SK-N-SH (cell line): ENCODE measurements around the gene IDE. TPM values are rescaled to one million over a fixed set of nuclear protein-coding genes. Genes with fewer than 3 reads are reported as not detected.

ENCODE experiments used
- CTCF ChIA-PET: fragments of 300-600, 350-600 bp; formaldehyde crosslinking; extraction: SDS; loops from one replicate; lab custom pipeline; 2021; lab: Yijun Ruan, JAX
- POLR2A ChIA-PET: fragments of 350-600 bp; sonication (Branson Sonifier 250); formaldehyde crosslinking; extraction: SDS; loops from one replicate; lab custom pipeline; 2020; ENCODE audit warnings: antibody characterized with exemption, inconsistent platforms; lab: Yijun Ruan, JAX
- DNase-seq: peaks from one replicate; pipeline ENCODE4 v3.0.0; 2012
- H2AFZ ChIP-seq: fragments of 200-600 bp; sonication (generic); 2 replicates; pipeline ENCODE4 v1.8.1; 2016; ENCODE audit warnings: antibody characterized with exemption, mild to moderate bottlenecking, low read depth
- H3F3A ChIP-seq: fragments of 200-600 bp; sonication (generic); replicated peaks from 2 replicates; pipeline ENCODE3; 2016; ENCODE audit warnings: antibody characterized with exemption, mild to moderate bottlenecking; ENCODE audit not compliant: insufficient read depth
- H3K27ac ChIP-seq, 2 experiments: fragments of 200-500 bp in 1 of 2; fragments of 200-600 bp in 1 of 2; sonication (Bioruptor generic) in 1 of 2; sonication (generic), shearing (Covaris generic) in 1 of 2; 2 replicates each; pipeline versions ENCODE4 v1.5.1 to v1.6.1; 2014 to 2016; ENCODE audit warnings: low read depth in 2 of 2, inconsistent platforms in 1 of 2, low read length in 1 of 2, mild to moderate bottlenecking in 1 of 2, mixed read lengths in 1 of 2
- H3K27me3 ChIP-seq: fragments of 200-600 bp; sonication (generic), shearing (Covaris generic); 2 replicates; pipeline ENCODE4 v1.6.1; 2016; ENCODE audit warnings: mixed run types; ENCODE audit not compliant: insufficient read depth
- H3K36me3 ChIP-seq, 2 experiments: fragments of 200-500 bp in 1 of 2; fragments of 200-600 bp in 1 of 2; sonication (Bioruptor generic) in 1 of 2; sonication (generic) in 1 of 2; replicated peaks in 1 of 2; 2 replicates each; pipeline versions ENCODE3 to v1.5.1; 2014 to 2016; ENCODE audit warnings: low read length in 1 of 2, mild to moderate bottlenecking in 1 of 2; ENCODE audit not compliant: insufficient read depth in 2 of 2, control insufficient read depth in 1 of 2
- H3K4me1 ChIP-seq, 2 experiments: fragments of 200-500 bp in 1 of 2; fragments of 200-600 bp in 1 of 2; sonication (Bioruptor generic) in 1 of 2; sonication (generic), shearing (Covaris generic) in 1 of 2; 2 replicates each; pipeline versions ENCODE4 v1.5.1 to v1.6.1; 2014 to 2016; ENCODE audit warnings: low read depth in 1 of 2, low read length in 1 of 2, mixed run types in 1 of 2; ENCODE audit not compliant: insufficient read depth in 2 of 2, control insufficient read depth in 1 of 2
- H3K4me2 ChIP-seq: fragments of 200-600 bp; sonication (generic), shearing (Covaris generic); 2 replicates; pipeline ENCODE4 v1.6.1; 2017; ENCODE audit warnings: mixed run types
- H3K4me3 ChIP-seq, 2 experiments: fragments of 200-500 bp in 1 of 2; fragments of 200-600 bp in 1 of 2; sonication (Bioruptor generic) in 1 of 2; sonication (generic), shearing (Covaris generic) in 1 of 2; 2 replicates each; pipeline versions ENCODE4 v1.5.1 to v1.8.1; 2014 to 2016; ENCODE audit warnings: low read depth in 2 of 2, inconsistent platforms in 1 of 2, low read length in 1 of 2, mild to moderate bottlenecking in 1 of 2, mixed read lengths in 1 of 2, moderate library complexity in 1 of 2
- H3K79me2 ChIP-seq: fragments of 200-600 bp; sonication (generic); 2 replicates; pipeline ENCODE4 v1.8.1; 2017; ENCODE audit warnings: mild to moderate bottlenecking; ENCODE audit not compliant: insufficient read depth
- H3K9ac ChIP-seq: fragments of 200-600 bp; sonication (generic); 2 replicates; pipeline ENCODE4 v1.6.1; 2017; ENCODE audit warnings: mixed run types
- H3K9me2 ChIP-seq: fragments of 200-600 bp; sonication (generic); 2 replicates; pipeline ENCODE4 v1.6.1; 2017; ENCODE audit warnings: mixed run types
- H3K9me3 ChIP-seq: fragments of 200-600 bp; sonication (generic); 2 replicates; pipeline ENCODE4 v1.6.1; 2017; ENCODE audit warnings: mixed run types, mild to moderate bottlenecking, moderate library complexity
- H4K20me1 ChIP-seq: fragments of 200-600 bp; sonication (generic); 2 replicates; pipeline ENCODE4 v1.6.1; 2017; ENCODE audit warnings: mild to moderate bottlenecking, mixed run types; ENCODE audit not compliant: insufficient read depth
- CHD2 ChIP-seq: fragments of 150-350 bp; IDR thresholded peaks from 2 replicates; pipeline ENCODE4 v1.6.1; 2018; ENCODE audit warnings: low read length; ENCODE audit not compliant: partially characterized antibody
- CTCF ChIP-seq: fragments of 200-600 bp; sonication (generic); IDR thresholded peaks from 2 replicates; pipeline ENCODE4 v1.6.1; 2017; ENCODE audit warnings: antibody characterized with exemption, mild to moderate bottlenecking, moderate library complexity
- ELF1 ChIP-seq: IDR thresholded peaks from 2 replicates; pipeline ENCODE4 v1.4.0; 2012
- EP300 ChIP-seq, 2 experiments: IDR thresholded peaks; 2 replicates each; pipeline versions ENCODE4 v1.4.0 to v1.6.1; 2012; ENCODE audit warnings: borderline replicate concordance in 1 of 2, low read depth in 1 of 2, low read length in 1 of 2
- EZH2phosphoT487 ChIP-seq: fragments of 200-600 bp; sonication (generic); IDR thresholded peaks from 2 replicates; pipeline ENCODE4 v1.6.1; 2017; ENCODE audit warnings: low read depth, mixed run types, mild to moderate bottlenecking, antibody characterized with exemption, moderate library complexity, borderline replicate concordance
- FOSL2 ChIP-seq: IDR thresholded peaks from 2 replicates; pipeline ENCODE4 v1.4.0; 2012; ENCODE audit warnings: low read depth, mild to moderate bottlenecking, moderate library complexity, borderline replicate concordance
- FOXM1 ChIP-seq: IDR thresholded peaks from 2 replicates; pipeline ENCODE4 v1.4.0; 2012; ENCODE audit warnings: low read depth, mild to moderate bottlenecking
- GABPA ChIP-seq: IDR thresholded peaks from 2 replicates; pipeline ENCODE4 v1.4.0; 2012; ENCODE audit warnings: low read depth, mild to moderate bottlenecking
- GATA2 ChIP-seq: sonication (generic); formaldehyde crosslinking; IDR thresholded peaks from 2 replicates; pipeline ENCODE4 v1.5.0; 2020; ENCODE audit warnings: mild to moderate bottlenecking, missing genetic modification reagents
- IRF3 ChIP-seq: fragments of 150-350 bp; IDR thresholded peaks from 2 replicates; pipeline ENCODE4 v1.6.1; 2016; ENCODE audit warnings: mild to moderate bottlenecking, low read depth, low read length
- JUND ChIP-seq: IDR thresholded peaks from 2 replicates; pipeline ENCODE4 v1.4.0; 2012
- MEF2A ChIP-seq: IDR thresholded peaks from 2 replicates; pipeline ENCODE4 v1.4.0; 2012; ENCODE audit warnings: low read depth, borderline replicate concordance
- MXI1 ChIP-seq: IDR thresholded peaks from 2 replicates; pipeline ENCODE4 v1.6.1; 2012; ENCODE audit warnings: mild to moderate bottlenecking, low read depth, low read length, improper control_type of control experiment
- NFIC ChIP-seq: IDR thresholded peaks from 2 replicates; pipeline ENCODE4 v1.4.0; 2012; ENCODE audit warnings: borderline replicate concordance
- POLR2AphosphoS5 ChIP-seq: IDR thresholded peaks from 2 replicates; pipeline ENCODE4 v1.6.1; 2012; ENCODE audit warnings: low read depth, low read length
- RAD21 ChIP-seq: IDR thresholded peaks from 2 replicates; pipeline ENCODE4 v1.6.1; 2012; ENCODE audit warnings: mild to moderate bottlenecking, low read length
- RCOR1 ChIP-seq: fragments of 150-350 bp; IDR thresholded peaks from 2 replicates; pipeline ENCODE4 v1.6.1; 2017; ENCODE audit warnings: antibody characterized with exemption, low read length
- REST ChIP-seq: IDR thresholded peaks from 2 replicates; pipeline ENCODE4 v1.6.1; 2012; ENCODE audit warnings: mild to moderate bottlenecking, low read depth, low read length, moderate library complexity
- RFX5 ChIP-seq: IDR thresholded peaks from 2 replicates; pipeline ENCODE4 v1.6.1; 2012; ENCODE audit warnings: mild to moderate bottlenecking, improper control_type of control experiment, low read length
- RXRA ChIP-seq: IDR thresholded peaks from 2 replicates; pipeline ENCODE4 v1.4.0; 2012; ENCODE audit warnings: low read depth, mild to moderate bottlenecking, borderline replicate concordance
- SIN3A ChIP-seq: IDR thresholded peaks from 2 replicates; pipeline ENCODE4 v1.6.1; 2012; ENCODE audit warnings: low read depth, mild to moderate bottlenecking, low read length, moderate library complexity, borderline replicate concordance
- TAF1 ChIP-seq: IDR thresholded peaks from 2 replicates; pipeline ENCODE4 v1.6.1; 2012; ENCODE audit warnings: low read depth, mild to moderate bottlenecking, low read length, moderate library complexity, borderline replicate concordance
- TCF12 ChIP-seq: IDR thresholded peaks from 2 replicates; pipeline ENCODE4 v1.4.0; 2012
- USF2 ChIP-seq: fragments of 150-350 bp; IDR thresholded peaks from 2 replicates; pipeline ENCODE4 v1.6.1; 2017; ENCODE audit warnings: antibody characterized with exemption, low read length, low read depth, borderline replicate concordance
- YY1 ChIP-seq: IDR thresholded peaks from 2 replicates; pipeline ENCODE4 v1.4.0; 2012; ENCODE audit warnings: low read depth, mild to moderate bottlenecking
- WGBS: methylation state at CpG from one replicate; pipeline ENCODE4 v1.1.6; 2017; ENCODE audit warnings: low lambda C conversion rate; 5-methylcytosine and 5-hydroxymethylcytosine counted together
- polyA plus RNA-seq, 3 experiments: library from polyadenylated mRNA; depleted of rRNA; stranded (reverse); fragments of >200 nt; gene quantifications; 2 replicates each; pipeline ENCODE4 v1.2.3, GENCODE V29; 2012

IDE gene
- polyA plus RNA-seq (2012; rRNA removed) = 9.3 and 11.7 TPM in 2 replicates
- polyA plus RNA-seq (2012; cell fraction: cytosol; rRNA removed) = 10.5 and 11.6 TPM in 2 replicates
- polyA plus RNA-seq (2012; cell fraction: nucleus; rRNA removed) = 9.6 and 20.4 TPM in 2 replicates

GRCh38 chr10:92573798-92574547 is at the start of gene IDE:
TSS of gene IDE (minus strand) at chr10:92574093. CDS start at chr10:92574019, 74 bp downstream.
- Histone ChIP-seq H2AFZ (peak within 1 kb of the TSS; percentile 74), H3K27me3 (no peaks in the 10 kb centered on the region), H3K9me3 (no peaks in the 10 kb centered on the region), H3K9me2 (no peaks in the 10 kb centered on the region), H4K20me1 (peaks cover 3% of the 10 kb centered on the region; the same call in 1 of the 2 replicates), H3K9ac (peak within 1 kb of the TSS; percentile 94), H3K36me3 (peaks cover 0 to 7% of the 10 kb centered on the region in 2 experiments), H3K4me2 (peak within 1 kb of the TSS; percentile 86), H3F3A (peaks cover 16% of the 10 kb centered on the region), H3K27ac (peak within 1 kb of the TSS; percentile 94 to 96), H3K4me1 (peaks cover 0 to 8% of the 10 kb centered on the region in 2 experiments; a peak in 2 of 4 replicates), H3K4me3 (peak within 1 kb of the TSS; percentile 75 to 96), H3K79me2 (peaks cover 44% of the 10 kb centered on the region)
- WGBS = 4% methylated on average over 36 of the region's 80 CpGs
- ChIA-PET POLR2A (interaction anchor here (0.8 to 1.4 kb wide), 4 partner anchors 18 to 275 kb away, joined by 3 to 7 read pairs (median 5); partner anchors contain the start of gene EXOC6), CTCF (interaction anchor here (0.6 to 4.9 kb wide), 37 partner anchors 9 to 745 kb away, joined by 3 to 93 read pairs (median 5); no protein-coding TSS in a partner anchor)
- peak; percentile 95 for DNase-seq
- TF ChIP-seq FOSL2 (peak; percentile 38; the same call in 1 of the 2 replicates), GABPA (no peak), TCF12 (no peak; the same call in 1 of the 2 replicates), GATA2 (CRISPR knock-in tag) (no peak), RXRA (no peak; the same call in 1 of the 2 replicates), TAF1 (peak; percentile 61), RFX5 (no peak), REST (no peak), RCOR1 (no peak), FOXM1 (no peak), CTCF (peak; percentile 78), IRF3 (no peak), YY1 (no peak), MEF2A (no peak), RAD21 (peak; percentile 82), POLR2AphosphoS5 (peak; percentile 68), EZH2phosphoT487 (no peak), ELF1 (peak; percentile 64), USF2 (no peak), SIN3A (no peak), JUND (peak; percentile 30; the same call in 1 of the 2 replicates), MXI1 (no peak), NFIC (0 out of 2 replicates have a peak, but pooled peaks have one; percentile 14), CHD2 (no peak), EP300 (IDR thresholded peaks at IDR 0.05; ENCODE audit: borderline replicate concordance in 1 of 2, low read depth in 1 of 2, low read length in 1 of 2) (peak in 1 of 2 experiments; percentile 10; a peak in 1 of 4 replicates)
